Left lobe of liver (tissue), 2 donors: Measurements from ENCODE around the gene SLC35A3. TPM values are rescaled to one million over a fixed set of nuclear protein-coding genes. Genes with fewer than 3 reads are reported as not detected.
"Not testable (repeated sequence)": the region's sequence is repeated elsewhere in the genome, so short reads cannot be mapped to it uniquely, and the experiment has no call there.

ENCODE experiments used
- ATAC-seq: fragments of 200-7000 bp; cut with Tn5 transposase; one replicate; pipeline ENCODE4 v1.9.1; 2020; ENCODE audit warnings: mild to moderate bottlenecking, moderate library complexity
- DNase-seq: peaks from one replicate; pipeline ENCODE4 v3.0.0-alpha.2; 2020; ENCODE audit warnings: low spot score
- total RNA-seq: library from RNA; stranded (reverse); gene quantifications from one replicate; pipeline ENCODE4 v1.2.1, GENCODE V29; 2021
- donor health status: DM: no; HTN: no; CAD: no; lungs with moderate emphysema.
- donor health status: DM: no; HTN: yes; CAD: no.

The SLC35A3 gene
- 26.3 TPM for total RNA-seq

DNA sequence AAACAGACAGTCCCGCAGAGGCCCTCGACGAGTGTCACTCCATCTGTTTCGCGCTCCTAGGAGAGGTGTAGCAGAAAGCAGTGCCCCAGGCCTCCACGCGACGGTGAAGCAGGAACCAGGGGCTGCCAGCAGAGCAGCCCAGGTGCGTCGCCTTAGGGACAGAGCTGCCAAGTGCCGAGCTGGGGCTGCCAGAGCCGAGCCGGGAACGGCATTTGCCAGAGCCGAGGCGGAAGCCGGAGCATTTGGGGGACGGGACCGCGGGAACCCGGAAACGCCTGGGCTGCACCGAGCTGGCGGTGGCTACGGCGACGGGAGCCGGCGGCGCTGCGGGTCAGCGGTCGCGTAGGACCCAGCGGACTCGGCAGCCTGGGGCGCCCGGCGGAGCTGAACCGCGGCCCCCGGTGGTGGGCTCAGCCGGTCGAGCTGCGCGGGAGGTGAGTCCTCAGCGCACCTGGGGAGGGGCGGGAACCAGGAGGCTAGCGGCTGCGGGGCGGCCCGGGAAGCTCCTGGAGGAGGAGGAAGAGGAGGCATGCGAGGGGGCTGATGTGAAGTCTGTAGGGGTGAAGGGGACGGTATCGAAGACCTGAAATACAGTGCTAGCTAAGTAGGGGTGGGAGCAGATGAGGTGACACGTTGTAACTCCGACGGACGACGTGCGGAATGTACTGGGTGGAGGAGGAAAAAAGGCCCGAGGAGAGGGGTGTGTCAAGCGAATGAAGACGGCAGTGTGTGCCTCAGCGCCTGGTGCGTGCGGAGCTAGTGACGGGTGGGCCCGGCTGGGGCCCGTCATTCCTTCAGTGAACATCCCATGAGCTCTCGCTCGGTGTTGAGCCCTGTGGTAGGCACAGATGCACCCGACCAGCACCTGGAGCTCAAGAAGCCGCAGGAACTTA is at the start of gene SLC35A3:
SLC35A3 (plus strand) TSS at position 268 of the 893 bp plus-strand sequence. CDS start 23,559 bp downstream, outside the sequence.
- DNase-seq (peak; percentile 88), ATAC-seq (peak; percentile 91)

DNA sequence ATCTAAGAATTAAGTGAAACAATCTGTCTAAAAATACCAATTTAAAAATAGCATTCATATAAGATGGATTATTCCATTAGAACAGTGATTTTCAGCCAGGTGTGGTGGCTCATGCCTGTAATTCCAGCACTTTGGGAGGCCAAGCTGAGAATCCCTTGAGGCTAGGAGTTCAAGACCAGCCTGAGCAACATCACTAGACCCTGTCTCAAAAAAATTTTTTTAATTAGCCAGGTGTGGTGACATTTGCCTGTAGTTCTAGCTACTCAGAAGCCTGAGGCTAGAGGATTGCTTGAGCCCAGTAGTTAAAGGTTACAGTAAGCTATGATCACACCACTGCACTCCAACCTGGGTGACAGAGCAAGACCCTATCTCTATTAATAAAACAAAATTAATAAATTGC is 35.0 kb upstream of the SLC35A3 start:
- ATAC-seq (no peak), DNase-seq (no peak)

DNA sequence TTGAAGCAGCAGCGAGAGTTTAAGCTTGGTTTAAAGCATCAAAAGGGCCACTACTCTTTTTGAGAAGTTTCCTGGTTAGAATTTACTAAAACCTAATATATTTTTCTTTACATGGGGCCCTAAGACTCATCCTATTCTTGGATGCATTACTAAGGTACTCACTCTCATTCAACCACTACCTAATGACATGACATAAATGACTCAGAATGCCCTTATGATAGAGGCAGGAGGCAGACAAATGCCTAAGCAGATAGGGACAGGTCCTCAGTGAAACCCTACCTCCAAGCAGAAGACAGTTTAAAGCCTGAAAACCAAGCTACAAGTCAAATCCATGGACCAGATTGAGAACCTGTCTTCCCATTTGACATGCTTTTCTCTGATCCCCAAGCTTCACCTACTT is 34.3 kb upstream of the SLC35A3 start:
- no peak for ATAC-seq
- DNase-seq = no peak

DNA sequence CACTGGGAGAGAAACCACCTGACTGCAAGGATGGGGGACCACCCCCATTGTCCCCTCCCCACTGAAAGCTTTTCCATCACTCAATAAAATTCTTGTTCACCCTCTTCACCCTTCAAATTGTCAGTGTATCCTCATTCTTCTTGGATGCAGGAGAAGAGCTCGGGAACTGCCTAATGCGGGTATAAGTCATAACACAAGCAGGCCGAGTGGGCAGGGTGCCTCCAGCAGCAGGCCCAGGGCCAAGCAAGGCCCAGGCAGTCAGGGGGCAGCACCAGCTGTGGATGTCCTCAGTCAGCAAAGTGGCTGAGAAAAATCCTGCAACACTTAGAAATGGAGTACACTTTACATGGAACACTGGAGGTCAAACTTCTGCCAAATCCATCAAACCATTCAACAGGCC is 33.7 kb upstream of the SLC35A3 start:
- no peak for ATAC-seq

DNA sequence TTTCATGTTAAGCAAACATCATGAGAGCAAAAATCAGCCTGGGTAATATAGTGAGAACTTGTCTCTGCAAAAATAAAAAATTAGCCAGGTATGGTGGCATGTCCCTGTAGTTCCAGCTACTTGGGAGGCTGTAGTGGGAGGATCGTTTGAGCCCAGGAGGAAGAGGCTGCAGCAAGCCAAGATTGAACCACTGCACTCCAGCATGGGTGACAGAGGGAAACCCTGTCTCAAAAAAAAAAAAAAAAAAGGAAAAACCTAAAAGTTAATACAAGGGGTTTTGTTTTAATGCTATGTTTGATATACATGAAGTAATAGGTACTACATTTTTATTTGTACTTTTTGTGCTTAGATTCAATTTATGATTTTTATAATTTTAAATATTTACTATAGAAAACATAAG is 27.1 kb upstream of the SLC35A3 start:
- no peak for DNase-seq
- ATAC-seq = no peak

More for the DNA sequence above, 33.7 kb upstream of the SLC35A3 start:
- no peak for DNase-seq

DNA sequence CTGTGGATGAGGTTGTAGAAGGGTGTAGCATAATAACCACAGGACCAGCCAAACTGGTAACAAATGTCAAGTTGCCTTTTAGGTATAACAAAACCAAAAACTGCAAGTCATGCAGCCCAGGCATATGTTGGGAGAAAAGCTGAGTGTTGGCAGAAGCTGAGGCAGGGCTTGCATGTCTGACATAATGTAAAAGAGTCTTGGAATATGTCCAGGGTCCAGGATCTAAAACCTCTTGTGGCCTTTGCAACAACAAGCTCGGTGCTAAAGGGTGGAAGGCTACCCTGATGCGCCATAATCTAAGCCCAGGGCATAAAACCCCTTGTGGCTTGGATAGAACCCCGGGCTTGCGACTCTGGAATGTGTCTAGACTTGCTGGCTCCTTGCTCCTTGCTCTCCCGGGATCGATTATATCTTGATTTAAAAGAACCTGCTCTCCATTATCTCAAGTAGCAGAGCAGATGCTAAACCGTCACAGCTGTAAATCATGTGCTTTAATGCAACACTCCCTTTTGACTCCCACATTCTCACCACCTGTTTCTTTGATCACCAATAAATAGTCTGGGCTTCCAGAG is 26.5 kb upstream of the SLC35A3 start:
- DNase-seq (no peak), ATAC-seq (no peak)

DNA sequence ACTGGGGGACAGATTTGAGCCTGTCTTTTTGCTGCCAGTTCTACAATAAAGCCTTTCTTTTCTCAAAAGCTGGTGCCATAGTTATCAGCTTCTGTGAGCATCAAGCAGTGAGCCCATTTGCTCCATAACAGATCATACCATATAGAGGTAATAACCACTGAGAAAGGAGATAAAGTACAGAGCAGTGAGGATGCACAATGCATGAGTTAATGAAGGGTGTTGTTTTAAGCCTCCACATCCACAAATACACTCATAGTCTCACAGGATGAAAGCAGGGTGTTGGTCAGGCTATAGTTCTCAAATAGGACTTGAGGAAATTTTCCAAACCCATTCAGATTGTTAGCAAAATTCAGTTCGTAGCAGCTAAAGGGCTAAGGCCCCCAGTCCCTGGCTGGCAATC is 25.6 kb upstream of the SLC35A3 start:
- DNase-seq = no peak
- no peak for ATAC-seq

DNA sequence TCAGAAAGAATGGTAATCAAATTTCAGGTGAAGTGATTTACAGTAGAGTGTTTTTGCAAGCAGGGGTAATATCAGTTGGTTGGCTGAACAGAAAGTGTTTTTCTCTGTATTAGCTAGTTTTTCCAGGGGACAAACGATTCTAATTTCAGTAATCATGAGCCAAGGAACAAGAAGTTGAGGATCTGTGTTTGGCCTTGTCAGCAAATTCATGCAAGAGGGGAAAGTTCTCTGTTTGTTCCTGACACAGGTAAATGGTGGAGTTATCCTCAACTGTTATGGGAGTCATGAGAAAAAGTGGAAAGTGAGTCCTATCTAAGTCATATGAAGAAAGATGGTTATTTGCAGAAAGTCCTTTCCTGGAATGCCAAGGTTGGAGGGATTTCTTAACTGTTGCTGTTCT is 24.6 kb upstream of the SLC35A3 start:
- no peak for DNase-seq
- ATAC-seq = no peak

DNA sequence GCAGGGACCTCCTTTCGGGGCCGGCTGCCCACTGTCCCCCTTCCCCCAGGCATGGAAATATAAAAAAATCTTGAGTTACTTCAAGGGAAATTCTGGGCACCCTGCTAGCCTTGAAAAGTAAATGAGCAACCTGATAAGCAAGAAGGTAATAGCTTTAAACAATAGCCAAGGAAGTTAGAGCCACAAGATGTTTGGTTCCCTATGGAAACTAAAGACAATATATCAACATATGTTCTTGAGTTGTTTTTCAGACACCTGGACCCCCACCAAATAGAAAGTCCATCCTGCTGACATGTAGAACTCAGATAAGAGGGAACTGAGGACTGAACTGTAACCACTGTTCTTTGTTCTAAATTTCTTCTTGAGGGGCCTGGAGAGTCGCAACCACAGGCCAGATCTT is 19.3 kb upstream of the SLC35A3 start:
- DNase-seq = no peak
- no peak for ATAC-seq

DNA sequence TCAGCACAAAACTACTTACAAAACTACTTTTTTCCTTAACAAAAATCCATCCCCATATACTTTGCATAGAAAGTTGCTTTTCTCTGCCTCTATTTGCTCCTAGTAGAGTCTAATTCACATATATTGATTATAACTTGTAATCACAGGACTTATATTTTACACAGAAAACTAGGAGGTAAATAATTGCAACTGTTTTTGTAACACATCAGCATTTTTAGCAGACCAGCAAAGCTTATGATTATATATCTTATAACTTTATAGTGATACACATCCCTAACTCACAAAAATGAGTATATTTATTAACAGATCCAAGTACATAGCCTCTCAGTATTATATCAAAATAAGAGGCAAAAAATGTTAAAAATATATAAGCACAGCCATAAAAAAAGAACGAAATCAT is 17.3 kb upstream of the SLC35A3 start:
- DNase-seq = no peak
- ATAC-seq = no peak

DNA sequence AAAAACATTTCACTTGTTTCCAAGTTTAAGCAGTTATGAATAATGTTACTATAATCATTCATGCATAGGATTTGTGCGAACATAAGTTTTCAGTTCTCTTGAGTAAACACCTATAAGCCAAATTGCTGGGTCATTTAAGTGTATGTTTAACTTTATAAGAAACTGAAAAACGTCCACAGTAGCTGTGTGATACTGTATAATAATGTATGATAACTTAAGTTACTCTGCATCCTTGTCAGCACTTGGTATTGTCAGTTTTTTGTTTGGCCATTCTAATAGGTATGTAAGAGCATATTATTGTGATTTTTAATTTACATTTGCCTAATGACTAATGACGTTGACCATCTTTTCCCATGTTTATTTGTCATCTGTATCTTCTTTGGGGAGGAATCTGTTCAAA is 14.4 kb upstream of the SLC35A3 start:
- DNase-seq (no peak), ATAC-seq (no peak)

DNA sequence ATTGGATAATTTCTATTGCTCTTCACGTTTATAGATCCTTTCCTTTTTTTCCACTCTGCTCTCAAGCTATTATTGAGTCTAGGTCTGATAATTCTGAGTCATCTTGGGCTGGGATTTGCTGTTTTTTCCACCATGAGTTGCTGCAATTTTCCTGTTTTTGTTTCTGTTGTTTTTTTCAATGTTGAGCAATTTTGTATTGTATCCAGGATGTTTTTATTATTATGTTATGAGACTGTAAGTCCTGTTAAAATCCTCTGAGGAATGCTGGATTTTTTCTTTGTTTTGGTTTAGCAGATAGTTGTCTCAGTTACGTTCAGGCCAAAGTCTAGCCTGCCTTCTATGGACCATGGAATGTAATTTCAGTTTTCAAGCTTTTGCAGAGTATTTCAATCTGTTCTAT is 13.0 kb upstream of the SLC35A3 start:
- DNase-seq = no peak
- ATAC-seq = peak; percentile 53

DNA sequence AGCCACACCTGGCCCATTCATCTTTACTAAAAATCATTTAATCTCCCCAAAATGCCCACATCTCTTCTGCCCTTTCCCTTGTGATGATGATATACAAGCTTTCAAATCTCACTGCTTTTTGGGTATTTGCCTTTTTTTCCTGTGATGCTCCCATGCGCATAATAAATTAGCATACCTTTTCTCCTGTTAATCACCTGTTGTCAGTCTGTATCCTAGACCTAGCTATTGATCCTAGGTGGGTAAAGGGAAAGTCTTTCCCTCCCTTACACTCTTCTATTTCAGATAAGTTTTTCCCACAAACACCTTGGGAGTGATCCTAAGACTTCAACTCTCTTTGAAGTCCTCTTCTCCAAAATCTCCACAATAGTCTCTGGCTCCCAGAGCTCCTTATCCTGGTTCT is 12.0 kb upstream of the SLC35A3 start:
- no peak for ATAC-seq
- no peak for DNase-seq

DNA sequence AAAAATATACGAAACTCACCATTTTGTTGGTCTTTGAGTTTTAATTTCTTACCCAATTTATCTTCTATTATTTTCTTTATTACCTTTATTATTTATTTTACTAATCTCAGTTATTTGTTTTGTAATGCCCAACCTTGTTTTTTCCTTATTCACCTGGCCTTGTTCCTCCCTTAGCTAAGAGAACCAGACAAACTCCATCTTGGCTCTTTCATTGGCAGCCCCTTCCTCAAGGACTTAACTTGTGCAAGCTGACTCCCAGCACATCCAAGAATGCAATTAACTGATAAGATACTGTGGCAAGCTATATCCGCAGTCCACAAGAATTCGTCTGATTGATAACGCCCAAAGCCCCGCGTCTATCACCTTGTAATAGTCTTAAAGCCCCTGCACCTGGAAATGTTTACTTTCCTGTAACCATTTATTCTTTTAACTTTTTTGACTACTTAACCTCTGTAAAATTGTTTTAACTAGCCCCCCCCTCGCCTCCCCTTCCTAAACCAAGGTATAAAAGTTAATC is 10.5 kb upstream of the SLC35A3 start:
- not testable (repeated sequence) for ATAC-seq, DNase-seq

DNA sequence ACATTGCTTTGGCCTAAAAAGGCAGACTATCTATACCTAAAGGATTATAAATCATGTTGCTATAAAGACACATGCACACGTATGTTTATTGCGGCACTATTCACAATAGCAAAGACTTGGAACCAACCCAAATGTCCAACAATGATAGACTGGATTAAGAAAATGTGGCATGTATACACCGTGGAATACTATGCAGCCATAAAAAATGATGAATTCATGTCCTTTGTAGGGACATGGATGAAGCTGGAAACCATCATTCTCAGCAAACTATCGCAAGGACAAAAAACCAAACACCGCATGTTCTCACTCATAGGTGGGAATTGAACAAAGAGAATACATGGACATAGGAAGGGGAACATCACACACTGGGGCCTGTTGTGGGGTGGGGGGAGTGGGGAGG is 9.5 kb upstream of the SLC35A3 start:
- not testable (repeated sequence) for ATAC-seq, DNase-seq

DNA sequence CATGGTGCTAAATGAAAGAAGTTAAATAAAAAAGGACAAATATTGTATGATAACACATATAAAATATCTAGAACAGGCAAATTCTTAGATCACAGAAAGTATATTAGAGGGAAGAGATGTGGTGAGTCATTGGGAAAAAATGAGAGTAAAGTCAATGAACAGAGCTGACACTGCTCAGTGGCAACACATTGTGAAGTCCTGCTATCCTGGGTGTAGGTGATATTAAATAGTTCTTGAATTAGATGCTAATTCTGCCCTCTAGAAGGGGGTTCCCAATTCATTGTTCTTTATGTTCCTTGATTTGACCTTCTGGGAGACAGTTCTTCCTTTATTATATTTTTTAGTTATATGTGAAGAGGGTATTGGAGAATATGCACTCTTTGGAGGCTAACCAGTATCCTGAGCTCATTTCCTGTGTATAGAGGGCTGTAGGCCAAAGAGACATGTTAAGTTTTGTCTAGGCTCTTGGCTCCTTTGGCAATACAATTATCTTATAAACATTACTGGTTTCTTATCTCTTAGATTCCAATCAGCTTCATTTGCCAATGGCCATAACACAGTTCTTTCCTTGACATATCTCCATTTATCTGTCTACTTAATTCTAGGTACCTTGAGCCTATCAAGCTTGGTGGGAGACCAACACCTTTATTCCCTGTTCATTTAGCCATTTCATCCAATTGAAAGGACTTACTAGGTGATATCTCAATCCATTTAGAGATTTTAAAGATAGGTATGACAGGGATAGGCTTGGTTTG is 6.6 kb upstream of the SLC35A3 start:
- no peak for DNase-seq
- no peak for ATAC-seq

DNA sequence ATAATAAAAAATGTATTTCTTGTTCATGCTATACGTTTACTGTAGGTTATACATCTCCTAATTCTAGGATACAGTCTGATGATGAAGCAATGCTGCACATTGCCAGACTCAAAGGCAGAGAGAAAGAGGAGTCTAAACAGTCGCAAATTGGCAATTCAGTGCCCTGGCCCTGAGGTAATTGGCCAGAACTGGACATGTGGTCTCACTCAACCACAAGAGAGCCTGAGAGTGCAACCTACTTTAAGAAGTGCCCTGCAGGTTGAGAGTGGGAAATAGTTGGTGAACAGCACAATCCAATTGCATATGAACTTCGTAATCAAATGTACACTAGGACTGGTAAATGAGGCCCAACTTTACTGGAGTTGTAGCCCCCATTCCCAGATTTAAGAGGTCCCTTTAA is 5.0 kb upstream of the SLC35A3 start:
- no peak for ATAC-seq
- DNase-seq = no peak

DNA sequence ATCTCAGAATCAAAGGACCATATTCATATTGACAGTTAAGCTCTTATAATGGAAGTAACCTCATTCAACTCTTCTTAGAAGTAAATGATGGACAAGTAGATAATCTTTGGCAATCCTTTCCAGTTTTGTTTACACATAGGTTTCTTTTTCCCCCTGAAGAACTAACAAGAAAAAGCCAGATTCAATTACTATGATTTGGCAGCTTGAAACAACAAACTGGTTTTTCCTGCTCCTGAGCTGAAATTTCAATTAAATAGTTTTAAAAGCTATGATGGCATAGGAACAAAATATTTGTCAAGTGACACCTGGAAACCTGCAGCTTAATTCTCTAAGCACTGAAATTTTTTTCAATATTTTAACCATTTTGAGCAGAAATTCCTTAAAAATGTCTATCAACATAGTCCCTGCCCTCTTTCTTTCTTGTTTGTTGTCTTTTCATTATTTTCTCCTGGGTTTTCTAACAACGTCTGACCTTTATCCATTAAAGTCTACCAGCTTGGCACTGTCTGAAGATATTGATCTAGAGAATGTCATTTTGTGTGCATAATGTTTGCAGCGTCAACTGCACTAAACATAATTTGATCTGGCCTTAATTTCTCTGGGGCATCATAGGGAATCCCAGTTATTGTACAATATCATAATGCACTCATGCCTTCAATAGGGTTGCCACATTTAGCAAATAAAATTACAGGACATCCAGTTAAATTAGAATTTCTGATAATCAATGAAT is 4.0 kb upstream of the SLC35A3 start:
- ATAC-seq (peak; percentile 10), DNase-seq (no peak)

DNA sequence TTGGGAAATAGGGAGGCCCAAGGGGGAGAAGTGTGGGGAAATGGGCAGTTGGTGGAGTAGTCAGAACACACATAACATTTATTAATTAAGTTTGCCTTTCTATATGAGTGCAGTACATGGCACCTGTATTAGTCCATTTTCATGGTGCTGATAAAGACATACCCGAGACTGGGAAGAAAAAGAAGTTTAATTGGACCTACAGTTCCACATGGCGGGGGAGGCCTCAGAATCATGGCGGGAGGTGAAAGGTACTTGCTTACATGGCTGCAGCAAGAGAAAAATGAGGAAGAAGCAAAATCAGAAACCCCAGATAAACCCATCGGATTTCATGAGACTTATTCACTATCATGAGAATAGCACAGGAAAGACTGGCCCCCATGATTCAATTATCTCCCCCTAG is 1.6 kb upstream of the SLC35A3 start:
- ATAC-seq (no peak), DNase-seq (no peak)

DNA sequence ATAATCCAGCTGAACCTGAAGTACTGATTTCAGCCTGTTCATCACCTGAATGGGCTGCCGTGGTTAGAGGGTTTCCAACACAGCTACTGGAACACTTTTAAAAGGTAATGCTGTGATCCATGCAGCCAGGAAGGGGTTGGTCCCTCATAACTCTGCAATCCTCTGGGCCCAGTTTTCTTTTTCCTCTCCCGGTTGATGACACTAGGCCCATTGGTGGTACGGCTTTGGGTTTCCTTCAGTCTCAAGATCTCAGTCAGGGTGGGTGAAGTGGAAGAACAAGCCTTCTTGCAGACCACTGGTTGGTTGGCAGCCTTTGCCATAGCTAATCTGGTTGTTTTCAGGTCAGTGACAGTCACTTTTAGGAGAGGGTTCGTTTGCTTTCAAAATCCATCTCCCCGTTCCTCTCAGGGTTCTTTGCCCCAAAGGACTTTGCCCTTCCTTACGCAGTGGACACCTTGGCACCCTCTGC is 502 bp upstream of the SLC35A3 start:
- peak; percentile 38 for ATAC-seq
- DNase-seq = no peak
